HG02610 (cell line): ENCODE results near the gene GRAMD2A.

Source experiments
- ATAC-seq: cut with Tn5 transposase; IDR thresholded peaks from one replicate; pipeline ENCODE4 v1.9.1; 2021; ENCODE audit warnings: mild to moderate bottlenecking, moderate library complexity; ENCODE audit not compliant: unreplicated experiment

GRAMD2A gene

DNA sequence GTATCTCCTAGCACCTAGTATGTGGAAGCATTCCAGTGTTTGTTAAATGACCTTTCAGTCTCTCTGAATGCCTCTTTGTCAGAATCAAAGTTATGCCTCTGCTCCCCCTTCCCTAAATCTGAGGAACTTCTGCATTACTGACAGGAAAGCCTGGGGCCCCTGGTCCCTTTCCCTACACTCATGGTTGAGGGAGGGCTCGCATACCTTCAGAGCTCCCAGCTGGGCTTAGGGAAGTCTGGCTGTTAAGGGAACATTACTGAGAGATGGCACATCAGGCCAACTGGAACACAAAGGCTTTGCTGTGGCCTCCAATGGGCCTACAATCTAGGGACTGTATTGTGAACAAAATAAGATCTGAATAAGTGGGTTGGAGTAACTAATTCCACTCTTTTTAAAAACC, 23.1 kb upstream of the GRAMD2A start:
- ATAC-seq, result no peak

DNA sequence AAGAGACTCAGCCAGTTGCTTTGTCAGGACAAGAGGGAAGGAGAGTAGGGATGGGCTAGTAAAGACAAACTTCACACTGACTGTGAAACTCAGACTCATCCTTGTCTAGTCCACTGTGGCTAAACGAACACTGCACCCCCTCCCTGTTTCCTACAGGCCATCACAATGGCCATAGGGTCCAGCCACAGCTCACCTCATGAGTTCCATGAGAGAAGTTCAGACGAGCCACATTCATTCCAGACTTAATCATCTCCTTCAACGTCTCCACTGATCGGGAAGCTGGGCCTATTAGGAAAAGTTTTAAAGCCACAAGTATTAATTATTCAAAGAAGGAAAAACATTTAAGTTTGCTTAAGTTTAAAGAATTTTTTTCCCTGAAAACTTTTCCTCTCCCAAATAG, 19.6 kb upstream of the GRAMD2A start:
- ATAC-seq, result no peak

DNA sequence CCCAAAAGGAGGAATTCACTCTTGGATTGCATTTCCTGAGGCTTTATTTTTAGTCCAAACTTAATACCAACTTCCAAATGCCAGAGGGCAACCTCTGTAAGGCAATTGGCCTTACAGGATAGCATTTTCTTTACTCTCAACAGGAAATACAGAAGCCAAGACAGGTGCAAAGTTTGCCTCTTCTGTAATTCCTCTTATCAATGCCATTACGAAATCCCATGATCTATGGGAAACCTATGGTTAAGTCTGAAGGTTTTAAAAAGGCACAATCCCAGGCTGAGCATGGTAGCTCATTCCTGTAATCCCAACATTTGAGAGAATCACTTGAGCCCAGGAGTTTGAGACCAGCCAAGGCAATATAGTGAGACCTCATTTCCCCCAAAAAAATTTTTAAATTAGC, 18.5 kb upstream of the GRAMD2A start:
- ATAC-seq, result no peak

DNA sequence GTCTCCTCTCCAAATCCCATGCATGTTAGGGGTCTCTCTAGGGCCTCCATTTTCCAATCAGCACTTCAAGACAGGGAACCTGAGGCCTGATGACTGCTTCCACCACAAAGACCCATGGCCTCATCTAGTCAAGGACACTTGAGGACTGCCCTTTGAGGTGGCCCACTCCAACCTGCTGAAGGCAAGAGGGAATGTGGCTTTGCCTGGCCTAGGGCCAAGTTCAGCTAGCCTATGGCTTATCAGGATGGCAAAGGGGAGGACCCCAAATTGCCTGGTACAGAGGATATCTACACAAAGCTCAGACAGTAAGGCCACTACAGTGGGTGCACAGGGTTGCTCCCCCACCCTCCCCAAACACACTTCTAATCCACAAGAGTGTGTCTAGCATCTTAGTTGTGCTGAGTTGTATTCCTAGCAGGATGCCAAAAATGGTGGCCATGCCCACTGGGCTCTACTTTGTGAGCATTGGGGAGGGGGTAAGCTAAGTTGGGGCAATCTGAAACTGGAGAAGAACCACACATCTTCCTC, 10.0 kb upstream of the GRAMD2A start:
- ATAC-seq, result no peak

DNA sequence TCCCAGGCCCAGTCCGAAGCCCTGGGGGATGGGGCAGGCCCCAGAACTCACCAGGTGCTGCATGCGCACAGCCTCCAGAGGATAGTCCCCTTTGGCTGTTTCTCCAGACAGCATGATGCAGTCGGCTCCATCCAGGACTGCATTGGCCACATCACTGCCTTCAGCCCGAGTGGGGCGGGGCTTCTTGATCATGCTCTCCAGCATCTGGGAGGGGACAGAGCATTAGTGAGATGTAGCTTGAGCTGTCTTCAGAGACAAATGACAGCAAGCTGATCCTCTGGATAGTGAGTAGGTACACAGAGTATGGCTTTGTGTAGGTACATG, 9.1 kb upstream of the GRAMD2A start:
- ATAC-seq, result no peak

DNA sequence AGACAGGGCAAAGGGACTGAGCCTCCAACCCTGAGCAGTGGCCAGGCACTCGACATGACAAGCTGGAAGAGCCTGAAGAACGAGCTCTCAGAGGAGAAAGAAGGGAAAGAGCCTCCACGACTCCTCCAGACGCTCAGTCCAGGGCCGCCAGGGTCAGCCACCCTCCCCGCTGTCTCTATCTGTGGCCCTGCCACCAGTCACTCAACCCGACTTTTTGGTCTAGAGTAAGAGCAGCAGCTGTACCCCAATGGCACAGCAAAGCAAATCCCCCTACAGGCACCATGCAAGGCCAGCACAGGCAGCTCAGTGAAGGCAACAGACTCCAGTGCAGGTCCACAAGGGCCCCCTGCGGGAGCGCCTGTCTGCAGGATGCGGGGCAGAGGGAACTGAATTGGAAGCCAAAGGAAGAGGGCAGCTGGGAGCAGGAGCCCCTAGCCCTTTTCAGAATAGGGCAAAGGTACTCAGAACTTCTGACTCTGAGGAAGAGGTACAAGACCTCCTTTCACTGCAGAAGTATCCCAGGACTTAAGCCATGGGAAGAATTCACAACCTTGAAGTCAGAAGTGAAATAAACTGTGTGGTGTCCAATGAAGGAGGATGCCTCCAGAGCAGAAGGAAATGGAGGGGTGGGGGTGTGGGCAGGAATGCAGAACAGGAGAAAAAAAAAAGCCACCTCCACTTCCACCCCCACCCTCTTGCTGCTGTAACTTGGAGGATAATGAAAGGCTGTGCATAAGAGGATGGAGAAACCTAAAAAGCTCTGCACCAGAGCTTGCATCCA, 8.5 kb upstream of the GRAMD2A start:
- ATAC-seq, result no peak

DNA sequence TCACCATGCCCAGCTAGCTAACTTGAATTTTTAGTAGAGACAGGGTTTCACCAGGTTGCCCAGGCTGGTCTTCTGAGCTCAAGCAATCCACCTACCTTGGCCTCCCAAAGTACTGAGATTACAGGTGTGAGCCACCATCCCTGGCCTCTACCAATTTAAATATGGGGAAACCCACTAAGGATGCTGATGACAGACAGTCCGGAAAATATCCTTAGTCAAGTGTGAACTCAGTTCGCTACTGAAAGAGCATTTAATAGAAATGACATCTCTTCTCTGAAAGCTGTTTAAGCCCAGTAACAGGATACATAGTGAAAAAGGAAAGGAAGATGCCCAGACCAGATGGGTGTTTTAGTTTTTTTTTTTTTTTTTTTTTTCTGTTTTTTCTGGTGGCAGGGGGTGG, 7.7 kb upstream of the GRAMD2A start:
- no peak for ATAC-seq

DNA sequence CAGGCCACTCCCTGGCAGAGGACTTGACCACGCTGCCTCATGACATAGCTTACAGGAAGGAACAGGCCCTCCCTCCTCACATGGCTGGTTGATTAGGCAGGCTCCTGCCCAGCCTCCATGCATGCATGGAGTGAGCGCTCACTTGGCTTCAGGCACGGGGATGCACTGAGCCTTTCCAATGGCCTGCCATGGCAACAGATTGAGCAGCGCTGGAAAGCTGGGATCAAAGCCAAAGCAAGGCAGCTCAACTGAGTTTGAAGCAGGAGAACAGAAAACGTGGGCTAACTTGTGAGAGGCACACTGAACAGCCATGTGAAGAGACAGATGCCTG, 5.9 kb upstream of the GRAMD2A start:
- no peak for ATAC-seq

DNA sequence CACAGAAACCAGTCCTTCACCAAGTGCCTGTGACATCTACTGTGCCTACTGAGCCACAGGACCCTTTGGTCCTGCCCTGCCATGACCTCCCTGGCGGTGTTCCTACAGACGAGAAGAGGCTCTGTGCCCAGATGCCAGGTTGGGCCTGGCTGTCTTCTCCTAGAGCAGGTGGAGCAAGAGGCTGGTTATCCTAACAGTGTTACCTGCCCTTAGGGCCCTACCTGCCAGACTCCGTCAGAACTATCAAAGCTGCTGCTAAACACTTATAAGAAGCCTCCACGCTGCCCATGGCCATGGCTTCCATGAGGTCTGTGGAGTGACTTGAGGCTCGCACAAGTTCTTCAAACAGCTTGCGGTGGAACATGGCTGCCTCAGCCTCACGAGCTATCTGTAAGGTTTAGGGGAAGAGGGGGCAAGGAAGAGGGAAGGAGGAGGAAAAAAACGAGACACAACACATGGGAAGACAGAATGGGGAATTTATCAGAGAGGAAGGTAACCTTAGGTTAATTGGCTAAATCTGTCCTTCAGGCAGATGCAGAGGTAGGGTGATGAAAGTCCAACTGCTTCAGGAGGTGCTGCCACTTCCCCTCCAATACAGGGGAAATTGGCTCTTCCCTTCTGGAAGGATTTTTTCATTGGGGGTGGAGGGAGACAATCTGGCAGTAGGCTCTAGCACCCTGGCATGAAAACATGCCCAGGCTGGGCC, 5.4 kb upstream of the GRAMD2A start:
- no peak for ATAC-seq

DNA sequence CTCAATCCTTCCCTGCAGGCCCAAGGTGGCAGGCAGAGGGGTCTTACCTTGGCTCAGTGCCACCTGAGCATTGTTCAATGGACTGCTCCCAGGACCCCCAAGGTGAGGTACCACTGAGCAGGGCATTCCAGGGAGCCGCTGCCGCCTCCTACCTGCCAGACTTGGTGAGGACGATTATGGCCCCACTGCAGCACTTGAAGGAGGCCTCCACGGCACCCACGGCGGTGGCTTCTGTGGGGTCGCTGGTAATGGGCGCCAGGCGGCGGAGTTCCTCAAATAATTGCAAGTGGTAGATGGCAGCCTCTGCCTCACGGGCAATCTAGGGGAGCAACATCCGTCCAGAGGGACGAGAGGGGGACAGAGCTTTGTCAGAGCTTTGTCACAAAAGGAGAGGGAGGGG, 4.7 kb upstream of the GRAMD2A start:
- ATAC-seq, result no peak

DNA sequence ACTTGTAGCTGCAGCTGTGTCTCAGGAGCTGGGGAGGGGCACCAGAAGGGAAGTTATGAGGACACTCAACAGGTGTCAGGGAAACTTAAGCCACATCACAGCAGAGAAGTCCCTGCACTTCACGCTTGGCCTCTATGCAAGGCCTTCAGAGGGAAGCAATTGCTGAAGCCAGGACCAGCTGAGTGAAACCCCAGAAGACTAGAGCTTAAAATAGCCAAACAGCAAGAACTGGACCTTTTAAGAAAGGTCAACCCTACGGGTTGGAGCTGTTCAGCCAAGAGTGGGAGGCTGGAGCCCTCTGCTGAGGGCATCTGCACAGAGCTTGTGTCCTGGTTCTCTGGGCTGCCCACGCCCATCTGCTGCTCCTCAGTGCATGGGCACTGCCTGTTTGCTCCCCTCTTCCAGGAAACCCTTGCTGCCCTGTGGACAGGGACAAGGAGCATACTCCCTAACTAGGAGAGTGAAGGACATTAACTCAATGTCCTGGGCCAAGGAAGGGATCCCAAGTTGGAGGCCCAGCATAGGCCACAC, 3.9 kb upstream of the GRAMD2A start:
- ATAC-seq, result no peak

DNA sequence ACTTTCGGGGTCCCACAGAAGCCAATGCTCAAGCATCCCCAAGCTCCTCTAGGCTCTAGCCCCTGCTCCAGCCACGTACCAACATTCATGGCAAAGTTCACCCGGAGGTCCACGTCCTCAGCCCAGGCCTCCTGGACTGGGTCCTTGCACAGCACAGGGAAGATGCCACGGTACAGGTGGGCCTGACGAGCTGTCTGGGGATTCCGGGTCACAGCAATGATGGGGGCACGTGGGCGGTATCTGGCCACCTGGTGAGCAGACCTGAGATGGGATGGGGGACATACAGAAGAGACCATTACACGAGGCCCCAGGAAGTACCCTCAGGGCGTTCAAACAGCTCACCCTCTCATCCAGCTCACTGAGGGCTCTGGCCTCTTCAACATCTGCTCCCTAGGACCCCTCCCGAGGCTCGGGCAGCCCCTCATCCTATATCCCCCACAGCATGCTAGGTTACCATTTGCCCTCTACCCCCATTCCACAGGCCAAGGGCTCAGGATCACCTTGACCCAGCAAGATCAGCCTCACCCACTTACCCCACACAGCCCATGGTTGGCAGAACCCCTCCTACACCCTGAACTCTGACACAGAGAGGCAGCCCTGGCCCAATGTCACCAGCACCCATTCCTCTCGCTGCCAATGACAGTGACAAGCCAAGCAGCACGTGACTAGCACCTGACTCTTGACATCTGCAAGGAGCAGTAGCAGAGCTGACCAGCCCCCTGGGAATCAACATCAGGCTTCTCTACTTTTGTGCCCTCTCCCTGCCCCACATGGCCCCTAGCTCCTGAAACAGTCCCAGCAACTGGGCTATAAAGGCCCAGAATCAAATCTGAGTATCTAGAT, 3.0 kb upstream of the GRAMD2A start:
- no peak for ATAC-seq

DNA sequence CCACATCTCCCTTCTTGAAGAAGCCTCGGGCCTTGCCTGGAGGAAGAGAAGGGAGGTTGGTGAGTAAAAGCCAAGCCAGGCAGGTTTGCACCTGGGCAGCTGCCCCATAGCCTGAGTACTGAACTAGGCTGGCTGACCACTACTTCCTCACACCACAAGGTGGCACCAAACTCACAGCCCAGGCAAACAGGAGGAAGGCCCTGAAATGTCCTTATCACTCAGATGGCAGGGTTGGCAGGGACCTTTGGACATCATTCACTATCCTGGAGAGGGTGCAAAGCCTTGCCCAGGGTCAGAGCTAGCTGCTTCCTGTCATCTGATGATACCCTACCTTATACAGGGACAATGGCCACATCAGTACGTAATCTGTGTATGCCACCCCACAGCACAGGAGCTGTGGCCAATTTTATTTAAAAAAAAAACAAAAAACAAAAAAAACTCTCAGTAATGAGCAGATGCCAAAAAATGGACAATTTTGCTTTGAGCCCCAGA, 2.2 kb upstream of the GRAMD2A start:
- ATAC-seq, result no peak

DNA sequence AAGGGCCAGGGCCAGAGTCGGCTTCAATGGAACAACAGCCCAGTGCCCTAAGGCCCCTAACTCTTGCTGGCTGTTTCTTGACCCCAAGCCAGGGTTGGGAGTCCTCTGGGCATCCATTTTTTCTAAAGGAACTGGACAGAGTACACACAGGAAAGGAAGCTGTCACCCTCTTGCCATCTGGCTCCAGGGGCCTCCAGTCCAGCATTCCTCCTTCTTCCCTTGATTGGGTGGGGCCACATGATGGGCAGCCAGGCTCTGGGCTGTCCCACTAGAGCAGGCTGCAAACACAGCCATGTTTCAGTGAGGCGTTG, 1.6 kb upstream of the GRAMD2A start:
- ATAC-seq, result no peak

DNA sequence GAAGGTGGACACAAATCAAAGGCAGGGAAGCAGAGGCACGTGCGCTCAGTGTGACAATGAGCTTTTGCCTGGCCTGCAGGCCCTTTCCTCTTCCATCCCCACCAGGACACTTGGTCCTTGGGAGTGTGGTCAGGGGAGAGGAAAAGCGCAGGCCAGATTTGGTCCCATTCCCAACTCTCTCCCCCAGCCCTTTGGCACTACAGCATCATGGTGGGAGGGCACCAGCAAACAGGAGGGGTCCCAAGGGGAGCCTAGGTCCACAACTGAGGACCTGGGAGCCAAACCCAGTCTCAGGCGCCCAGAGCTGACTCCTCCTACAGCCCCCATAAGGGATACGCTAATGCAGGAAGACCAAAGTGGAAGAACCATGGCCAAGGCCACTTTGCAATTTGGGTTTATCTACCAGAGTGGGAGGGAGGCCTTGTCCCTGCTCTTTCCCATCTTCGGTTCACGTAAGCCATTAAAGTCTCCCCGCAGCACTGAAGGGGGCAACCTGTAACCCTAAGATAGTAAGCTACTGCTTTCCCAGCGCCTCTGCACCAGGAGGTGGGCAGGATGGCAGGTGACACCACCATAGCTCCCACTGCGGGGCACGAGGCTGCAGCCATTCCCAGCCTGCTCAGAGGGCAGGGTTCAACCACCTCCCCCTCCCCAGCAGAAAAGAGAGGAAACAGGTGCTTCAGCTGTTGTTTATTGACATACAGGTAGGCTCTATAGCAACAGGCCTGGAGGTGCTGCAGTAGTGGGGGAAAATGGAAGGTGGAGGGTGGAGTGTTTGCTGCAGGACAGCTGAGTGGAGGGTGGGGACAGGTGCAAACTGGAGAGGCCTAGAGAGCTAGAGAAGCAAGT, 993 bp upstream of the GRAMD2A start:
- no peak for ATAC-seq

DNA sequence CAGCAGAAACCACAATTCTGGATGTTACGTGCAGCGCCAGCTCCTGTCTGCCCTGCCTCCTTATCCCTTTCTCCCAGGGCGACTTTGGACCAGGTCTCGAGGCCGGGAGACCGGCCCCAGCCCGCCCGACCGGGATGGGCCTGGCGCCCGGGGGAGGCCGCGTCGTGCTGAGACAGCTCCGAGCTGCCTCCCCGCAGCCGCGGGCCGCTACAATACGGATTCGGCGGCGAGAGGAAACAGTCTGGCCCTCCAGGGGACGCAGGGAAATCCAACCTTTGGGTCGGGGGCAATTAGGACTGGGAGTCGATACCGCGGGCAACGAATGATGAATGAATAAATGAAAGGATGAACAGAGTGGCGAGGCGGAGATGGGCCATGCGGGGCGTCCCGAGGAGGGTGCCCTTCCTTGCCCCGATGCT, 537 bp downstream of the GRAMD2A start:
- peak; percentile 16 for ATAC-seq

DNA sequence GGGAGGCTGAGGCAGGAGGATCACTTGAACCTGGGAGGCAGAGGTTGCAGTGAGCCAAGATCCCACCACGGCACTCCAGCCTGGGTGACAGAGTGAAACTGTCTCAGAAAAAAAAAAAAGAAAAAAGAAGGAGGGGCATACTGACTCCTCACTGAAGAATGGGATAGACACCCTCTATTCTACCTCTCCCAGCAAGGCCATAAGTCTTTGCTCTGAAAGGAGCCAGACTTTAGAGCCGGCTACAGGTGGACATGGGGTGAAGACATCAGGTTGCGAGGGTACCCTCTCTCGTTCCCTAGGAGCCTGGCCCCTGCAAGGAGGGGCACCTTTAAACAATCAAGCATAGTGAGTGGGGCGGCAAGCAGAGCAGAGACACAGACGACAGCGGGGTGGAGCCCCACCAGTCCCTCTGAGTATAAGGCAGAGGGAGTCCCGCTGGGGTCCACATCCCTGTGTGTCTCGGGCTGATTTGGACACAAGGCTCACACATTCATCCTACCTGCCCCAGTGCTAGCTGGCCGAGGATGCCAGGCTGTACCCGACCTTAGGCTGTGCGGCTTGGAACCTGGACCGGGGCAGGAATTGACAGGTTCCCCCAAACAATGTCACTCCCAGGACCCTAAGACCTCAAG, 1.1 kb downstream of the GRAMD2A start:
- ATAC-seq, result no peak

DNA sequence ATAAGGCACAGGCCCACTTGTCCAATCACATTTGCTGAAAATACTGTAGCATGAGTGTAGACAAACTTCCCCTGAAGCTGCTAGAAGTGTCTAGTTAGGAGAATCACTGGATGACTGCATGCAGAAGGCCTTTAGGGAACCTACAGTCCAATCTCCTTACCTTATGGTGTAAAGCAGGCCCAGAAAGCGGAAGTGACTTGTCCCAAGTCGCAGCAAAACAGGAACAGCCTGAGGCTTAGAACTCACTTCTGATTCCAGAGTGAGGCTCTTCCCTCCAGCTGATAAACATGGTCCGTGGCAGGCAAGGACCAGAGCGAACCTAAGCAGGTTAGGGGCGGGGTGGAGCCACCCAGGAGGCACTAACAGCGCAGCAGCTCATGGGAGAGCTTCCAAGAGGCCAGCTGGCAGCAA, 2.5 kb downstream of the GRAMD2A start:
- ATAC-seq, result no peak

DNA sequence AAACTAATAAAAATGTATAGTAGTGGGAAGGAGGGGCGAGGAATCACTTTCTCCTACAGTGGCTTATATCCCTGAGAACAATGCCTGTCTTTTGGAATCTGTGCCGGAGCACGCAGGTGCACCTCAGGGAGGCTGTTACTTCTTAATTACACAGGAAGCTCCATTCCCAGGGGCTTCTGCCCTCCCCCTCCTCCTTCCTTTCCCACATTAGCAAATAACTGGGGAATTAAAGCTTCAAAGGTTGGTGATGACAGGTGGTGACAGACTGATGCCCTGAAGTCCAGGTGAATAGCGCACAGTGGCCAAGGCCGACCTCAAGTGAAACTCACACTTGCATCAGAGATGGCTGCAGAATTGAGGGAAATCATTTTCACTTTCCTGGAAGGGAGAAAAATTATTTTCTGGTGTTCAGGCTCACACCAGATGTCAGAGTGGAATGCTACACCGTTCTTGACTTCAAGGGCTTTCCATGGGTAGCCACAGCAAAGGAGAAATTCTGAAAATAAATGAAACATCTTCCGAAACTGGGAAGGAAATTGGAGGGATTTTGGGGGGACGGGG, 3.7 kb downstream of the GRAMD2A start:
- no peak for ATAC-seq

DNA sequence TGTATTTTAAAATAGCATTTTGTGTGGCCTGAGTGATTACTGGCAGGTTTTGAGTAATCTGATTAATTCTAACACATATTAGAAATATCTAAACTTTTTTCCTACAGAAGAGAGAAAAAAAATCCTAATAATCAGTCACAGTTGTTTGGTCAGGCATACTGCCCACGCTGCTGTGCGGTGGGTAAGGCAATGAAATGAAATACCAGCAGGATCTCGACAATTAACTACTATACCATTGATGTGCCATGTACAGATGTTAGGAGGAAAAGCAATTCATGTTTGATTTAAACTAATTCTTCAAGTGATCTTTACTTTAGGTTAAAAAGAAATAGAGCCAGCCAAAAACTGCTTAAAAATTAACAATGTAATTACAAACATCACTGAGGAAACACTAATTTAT, 5.2 kb downstream of the GRAMD2A start:
- ATAC-seq, result no peak
